ENCODE data around the gene BCAR3.

DNA sequence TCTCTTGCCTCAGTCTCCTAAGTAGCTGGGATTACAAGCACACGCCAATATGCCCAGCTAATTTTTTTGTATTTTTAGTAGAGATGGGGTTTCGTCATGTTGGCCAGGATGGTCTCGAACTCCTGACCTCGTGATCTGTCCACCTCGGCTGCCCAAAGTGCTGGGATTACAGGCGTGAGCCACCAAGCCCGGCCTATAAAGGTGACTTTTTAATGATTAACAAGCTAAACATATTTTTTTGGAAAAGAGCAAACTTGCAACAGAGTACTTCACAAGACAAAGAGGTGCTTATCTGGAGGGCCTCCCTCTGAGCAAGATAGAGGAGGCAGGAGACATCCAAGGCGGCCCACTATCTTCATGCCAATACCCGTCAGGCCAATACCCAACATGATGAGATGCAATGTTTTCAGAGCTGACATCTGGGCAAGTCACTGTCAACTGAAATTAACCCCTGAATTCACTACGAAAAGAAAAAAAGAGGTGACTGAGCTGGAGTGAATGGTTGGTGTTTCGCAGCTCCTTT, 10.5 kb downstream of the BCAR3 start:
- no peak for TF ChIP-seq GATA3 (IDR thresholded peaks at IDR 0.05; ENCODE audit: low read depth, low read length)
- TF ChIP-seq GATA2 (IDR thresholded peaks at IDR 0.05; ENCODE audit: low read depth, low read length) = no peak

Data from SH-SY5Y (cell line).